Fibroblast of pulmonary artery (primary cell): ENCODE results near the gene TEX36.
A peak's percentile ranks its signal among the peaks of the same experiment; 100 is the strongest.

Experiments used
- DNase-seq: peaks from one replicate; pipeline ENCODE4 v3.0.0-alpha.2; 2010; ENCODE audit warnings: low read depth
- H3K4me3 ChIP-seq: replicated peaks from 2 replicates; pipeline ENCODE4 v1.5.1; 2011; ENCODE audit warnings: low read depth, mild to moderate bottlenecking, control low read depth, low read length, moderate library complexity
- TF ChIP-seq, protein P1 (sequence below): IDR thresholded peaks from 2 replicates; pipeline ENCODE4 v1.5.1; 2011; ENCODE audit warnings: mild to moderate bottlenecking, control low read depth, low read length, inconsistent platforms; ENCODE audit errors: missing control alignments

The TEX36 gene

DNA sequence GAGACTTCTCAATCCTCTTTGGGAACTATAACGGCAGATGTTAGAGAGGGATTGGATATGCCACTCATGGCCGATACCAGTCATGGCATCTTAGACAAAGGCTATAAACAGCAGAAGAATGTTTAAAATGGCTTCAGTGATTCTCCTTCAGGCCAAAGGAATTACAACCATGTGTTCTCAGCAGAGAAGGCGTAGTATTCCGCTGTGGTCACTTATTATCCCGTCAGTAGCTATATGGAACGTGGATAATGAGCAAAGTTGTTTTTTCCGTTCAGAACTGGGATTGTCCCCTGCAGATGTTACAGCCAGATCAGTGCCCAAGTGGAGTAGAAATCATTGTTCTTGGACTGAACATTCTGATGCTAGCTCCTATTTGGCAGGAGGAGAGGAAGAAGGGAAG is 43.1 kb downstream of the TEX36 start:
- TF ChIP-seq, protein P1, sequence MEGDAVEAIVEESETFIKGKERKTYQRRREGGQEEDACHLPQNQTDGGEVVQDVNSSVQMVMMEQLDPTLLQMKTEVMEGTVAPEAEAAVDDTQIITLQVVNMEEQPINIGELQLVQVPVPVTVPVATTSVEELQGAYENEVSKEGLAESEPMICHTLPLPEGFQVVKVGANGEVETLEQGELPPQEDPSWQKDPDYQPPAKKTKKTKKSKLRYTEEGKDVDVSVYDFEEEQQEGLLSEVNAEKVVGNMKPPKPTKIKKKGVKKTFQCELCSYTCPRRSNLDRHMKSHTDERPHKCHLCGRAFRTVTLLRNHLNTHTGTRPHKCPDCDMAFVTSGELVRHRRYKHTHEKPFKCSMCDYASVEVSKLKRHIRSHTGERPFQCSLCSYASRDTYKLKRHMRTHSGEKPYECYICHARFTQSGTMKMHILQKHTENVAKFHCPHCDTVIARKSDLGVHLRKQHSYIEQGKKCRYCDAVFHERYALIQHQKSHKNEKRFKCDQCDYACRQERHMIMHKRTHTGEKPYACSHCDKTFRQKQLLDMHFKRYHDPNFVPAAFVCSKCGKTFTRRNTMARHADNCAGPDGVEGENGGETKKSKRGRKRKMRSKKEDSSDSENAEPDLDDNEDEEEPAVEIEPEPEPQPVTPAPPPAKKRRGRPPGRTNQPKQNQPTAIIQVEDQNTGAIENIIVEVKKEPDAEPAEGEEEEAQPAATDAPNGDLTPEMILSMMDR, result no peak
- no peak for DNase-seq
- H3K4me3 ChIP-seq, result no peak overlapping the region

DNA sequence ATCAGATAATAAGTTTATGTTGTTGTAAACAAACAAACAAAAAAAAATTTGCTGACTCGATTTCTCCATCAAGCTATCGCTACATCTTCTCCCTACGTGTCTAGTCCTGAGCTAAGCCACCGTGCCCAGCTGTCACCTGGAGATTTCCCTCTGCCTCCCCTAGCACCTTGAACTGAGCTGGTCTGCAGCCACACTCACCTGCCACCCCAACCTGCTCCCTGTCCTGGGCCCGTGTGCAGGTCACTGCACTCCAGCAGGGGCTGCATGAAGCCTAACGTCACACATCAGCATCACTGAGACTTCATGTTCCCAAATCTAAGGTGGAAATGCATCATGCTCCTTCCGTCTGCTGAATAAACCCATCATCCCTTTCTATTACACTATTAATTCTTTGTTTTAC is 44.4 kb downstream of the TEX36 start:
- TF ChIP-seq, protein P1, result no peak
- no peak overlapping the region for H3K4me3 ChIP-seq
- no peak for DNase-seq

DNA sequence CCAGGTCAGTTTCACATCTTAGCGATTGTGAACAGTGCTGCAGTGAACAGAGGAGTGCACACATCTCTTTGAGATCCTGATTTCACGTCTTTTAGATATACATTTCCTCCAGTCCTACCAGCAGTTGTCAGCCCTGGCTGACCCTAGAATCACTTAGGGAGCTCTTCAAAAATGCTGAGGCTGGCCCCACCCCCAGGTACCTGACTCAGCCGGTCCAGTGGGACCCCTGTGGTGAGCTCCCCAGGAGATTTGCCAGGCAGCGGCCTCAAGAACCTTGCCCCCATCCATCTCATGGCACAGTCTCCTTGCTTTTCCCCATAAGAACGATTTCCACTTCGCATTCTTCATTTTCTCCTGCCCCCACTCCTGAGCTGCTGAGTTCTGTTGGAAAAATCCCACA is 45.5 kb downstream of the TEX36 start:
- DNase-seq, result no peak
- no peak overlapping the region for H3K4me3 ChIP-seq
- TF ChIP-seq, protein P1, result no peak

DNA sequence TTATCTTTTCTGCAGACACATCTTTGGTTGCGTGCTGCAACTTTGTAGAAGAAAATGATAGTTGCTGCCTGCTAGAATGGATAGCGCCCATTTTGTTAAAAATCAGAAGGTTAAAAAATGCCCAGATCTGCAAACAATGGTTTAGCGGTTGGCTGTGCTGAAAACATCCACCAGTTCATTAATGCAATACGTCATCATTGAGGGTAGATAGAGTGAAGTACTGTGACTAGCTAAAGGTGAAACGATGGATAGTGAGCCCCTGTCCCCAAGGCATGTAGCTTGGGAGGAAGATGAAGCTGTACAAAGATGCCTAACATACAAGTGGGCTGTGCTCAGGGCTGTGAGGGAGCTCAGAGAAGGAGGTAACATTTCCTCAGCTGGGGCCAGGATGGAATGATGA is 48.4 kb downstream of the TEX36 start:
- no peak overlapping the region for H3K4me3 ChIP-seq
- TF ChIP-seq, protein P1, result no peak
- no peak for DNase-seq

DNA sequence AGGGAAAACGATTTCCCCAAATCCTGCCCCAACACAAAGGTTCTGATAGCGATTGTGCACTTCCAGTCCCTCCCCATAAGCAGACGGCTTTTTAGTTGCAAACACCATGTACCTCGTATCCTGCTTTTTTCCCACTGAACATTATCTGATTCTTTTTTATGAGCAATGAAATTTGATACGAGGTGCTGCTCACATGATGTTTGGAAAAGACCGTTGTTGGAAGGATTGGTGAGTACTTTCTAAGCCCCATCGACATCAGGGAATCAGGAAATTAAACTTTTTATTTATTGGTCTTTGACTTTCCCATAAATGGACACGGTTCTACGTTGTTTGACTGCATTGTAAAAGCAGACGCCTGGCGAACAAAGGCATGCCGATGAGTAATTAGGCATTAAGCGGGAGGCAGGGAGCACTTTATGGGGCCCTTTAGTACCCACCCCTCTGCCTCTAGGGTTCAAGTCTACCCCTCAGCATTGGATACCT is 49.4 kb downstream of the TEX36 start:
- TF ChIP-seq, protein P1, result no peak

DNA sequence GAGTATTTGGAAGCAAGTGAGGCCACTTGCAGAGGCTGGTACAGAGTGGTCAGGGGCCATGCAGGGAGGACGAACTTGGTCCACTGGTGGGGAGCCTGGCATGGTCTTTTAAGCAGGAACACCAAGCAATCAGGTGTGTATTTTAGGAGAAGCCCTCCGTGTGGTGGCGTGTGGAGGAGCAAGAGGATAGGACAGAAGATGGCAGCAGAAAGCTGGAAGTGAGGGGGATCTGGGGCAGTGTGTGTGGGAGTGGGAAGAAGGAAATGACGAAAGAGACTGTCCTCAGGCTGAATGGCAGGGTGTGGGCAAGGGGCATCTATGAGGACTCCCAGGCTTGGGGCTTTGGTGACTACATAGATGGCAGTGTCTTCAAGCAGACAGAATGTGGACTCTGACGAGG is 51.2 kb downstream of the TEX36 start:
- TF ChIP-seq, protein P1, result no peak
- no peak for DNase-seq
- no peak overlapping the region for H3K4me3 ChIP-seq

More for the DNA sequence above, 49.4 kb downstream of the TEX36 start:
- DNase-seq, result no peak
- H3K4me3 ChIP-seq, result no peak overlapping the region

DNA sequence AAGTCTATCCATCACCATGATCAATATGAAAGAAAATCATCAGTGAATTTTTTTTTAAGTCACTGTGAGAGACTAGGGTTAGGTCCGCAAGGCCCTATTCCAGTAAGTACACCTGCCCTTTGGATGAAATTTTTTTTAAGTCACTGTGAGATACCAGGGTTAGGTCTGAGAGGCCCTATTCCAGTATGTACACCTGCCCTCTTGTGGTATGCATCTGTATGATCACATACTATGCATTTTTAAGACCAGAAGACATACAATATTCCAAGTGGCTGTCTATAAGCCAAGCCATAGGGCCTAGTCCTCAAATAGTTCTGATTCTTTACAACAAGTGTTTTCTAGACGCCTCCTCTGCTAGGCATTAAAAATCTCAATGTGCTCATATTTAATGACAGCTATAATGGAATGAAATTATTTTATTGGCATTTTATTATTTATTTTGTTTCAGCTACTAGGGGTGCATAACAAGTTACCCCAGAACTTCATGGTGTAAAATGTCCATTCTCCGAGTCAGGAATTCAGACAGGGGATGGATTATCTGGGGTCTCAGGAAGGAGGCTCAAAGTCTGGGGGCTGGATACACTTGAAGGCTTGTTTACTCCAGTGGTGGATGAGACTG is 53.1 kb downstream of the TEX36 start:
- TF ChIP-seq, protein P1, result peak; percentile 41
- H3K4me3 ChIP-seq, result no peak overlapping the region
- DNase-seq, result peak; percentile 56
